ENCODE data around the gene RPA3.

RPA3 gene

DNA sequence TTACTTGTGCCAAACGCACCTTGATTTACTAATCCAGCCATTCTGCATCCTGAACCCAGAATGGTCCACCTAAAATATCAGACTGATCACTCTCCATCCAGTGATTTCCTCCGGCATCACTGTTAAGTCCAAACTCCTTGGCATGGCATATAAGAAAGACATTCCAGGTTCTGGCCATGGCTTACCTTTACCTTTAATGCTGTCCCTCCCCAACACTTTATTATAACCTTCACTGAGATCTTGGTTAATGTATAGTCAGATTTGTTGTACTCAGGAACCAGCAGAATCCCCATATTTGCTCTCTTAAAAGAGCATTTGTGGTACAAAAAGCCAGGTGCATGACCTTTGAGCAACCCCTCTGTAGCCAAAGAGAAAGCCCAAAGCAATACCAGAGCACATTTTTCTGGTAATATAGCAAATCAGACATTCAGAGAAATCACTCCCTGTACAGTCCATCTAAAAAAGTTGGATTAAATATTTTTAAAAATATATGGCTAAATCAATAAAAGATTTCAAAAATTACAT lies 67.7 kb downstream of the RPA3 start:
- no peak for DNase-seq

DNA sequence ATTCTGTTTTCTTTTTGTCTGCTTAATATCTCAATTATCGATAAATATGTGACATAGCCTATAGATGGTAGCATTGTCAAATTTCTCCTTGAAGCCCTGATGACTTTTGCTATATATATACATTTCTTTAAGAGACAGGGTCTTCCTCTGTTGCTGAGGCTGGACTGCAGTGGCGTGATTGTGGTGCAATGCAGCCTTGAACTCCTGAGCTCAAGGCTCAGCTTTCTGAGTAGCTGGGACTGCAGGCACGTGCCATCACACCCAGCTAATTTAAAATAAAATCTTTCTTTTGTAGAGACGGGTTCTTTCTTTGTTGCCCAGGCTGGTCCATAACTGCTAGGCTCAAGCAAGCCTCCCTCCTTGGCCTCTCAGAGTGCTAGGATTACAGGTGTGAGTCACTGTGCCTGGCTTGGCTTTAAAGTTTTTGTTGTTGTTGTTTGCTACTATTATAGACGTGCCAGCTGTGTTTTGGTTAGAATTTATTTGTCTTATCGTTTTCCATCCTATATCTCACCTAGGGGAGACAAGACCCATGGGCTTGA lies 70.8 kb downstream of the RPA3 start:
- no peak for DNase-seq

DNA sequence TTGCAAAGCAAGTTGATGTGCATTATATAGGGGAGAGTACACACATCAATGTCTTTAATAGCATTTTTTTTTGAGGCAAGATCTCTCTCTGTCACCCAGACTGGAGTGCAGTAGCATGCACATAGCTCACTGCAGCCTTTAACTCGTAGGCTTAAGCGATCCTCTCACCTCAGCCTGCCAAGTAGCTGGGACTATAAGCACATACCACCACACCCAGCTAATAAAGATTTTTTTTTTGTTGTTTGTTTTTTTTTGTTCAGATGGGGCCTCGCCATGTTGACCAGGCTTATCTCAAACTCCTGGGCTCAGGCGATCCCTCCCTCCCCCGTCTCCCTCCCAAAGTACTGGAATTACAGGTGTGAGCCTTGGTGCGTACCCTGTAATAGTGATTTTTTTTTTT lies 76.3 kb downstream of the RPA3 start:
- DNase-seq, result no peak

DNA sequence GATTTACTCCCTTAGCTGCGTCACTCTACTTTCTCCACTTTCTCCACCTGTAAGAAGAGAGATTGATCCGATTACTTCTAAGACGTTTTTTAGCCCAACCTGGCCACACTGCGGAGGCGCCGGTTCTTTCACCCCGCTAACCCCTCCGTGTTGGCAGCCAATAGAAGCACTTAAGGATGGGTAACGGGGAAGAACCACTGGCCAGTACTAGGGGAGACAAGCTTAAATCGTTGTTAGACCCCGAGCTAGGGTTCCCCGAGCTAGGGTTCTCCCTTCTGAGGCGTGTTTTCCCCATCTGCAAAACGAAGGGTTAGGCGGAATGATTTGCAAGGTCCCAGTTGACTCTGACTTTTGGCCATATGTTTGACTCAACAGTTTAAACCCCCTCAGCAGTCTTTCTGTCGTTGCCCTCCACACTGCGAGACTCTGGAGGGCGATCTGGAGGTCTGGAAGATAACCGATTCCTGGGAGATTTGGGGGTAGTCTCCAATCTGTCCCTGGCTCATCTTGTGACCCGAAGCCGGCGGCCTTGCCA lies 77.2 kb downstream of the RPA3 start:
- DNase-seq, result peak; percentile 18 to 35

DNA sequence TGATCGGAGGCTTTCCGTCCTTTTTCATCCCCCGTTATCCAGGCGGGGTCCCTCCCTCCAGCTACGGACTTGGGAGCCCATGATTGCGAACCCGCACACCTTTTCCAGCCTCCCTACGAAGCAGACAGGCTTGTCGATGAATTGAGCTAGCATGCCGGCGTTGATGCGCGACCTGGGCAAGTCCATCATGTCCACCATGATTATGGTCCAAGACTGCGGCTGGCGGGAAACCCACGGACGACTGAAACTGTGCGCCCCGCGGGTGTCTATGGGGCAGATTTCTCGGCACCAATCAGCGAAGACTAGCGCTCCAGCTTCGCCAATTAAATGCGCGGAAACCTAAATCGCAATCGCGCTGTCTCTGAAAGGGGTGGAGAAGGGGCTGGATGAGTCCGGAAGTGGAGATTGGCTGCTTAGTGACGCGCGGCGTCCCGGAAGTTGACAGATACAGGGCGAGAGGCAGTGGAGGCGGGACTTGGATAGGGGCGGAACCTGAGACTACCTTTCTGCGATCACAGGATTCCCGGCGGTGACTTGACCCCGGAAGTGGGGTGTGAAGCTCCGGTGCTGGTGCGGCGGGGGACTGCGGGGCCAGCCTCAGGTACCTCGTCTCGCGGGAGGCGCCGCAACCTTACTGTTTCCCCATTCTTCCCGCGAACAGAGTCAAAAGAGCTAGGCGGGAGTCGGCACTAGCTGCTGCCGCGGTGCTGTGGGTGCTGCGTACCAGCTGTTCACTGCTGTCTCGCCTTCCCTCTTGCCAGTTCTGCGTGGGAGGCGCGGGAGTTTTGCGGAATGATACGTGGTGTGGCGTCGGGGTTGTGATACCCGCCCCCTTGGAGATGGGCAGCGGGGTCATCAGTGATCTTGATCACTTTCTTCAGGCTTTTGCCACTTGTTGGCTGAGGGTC lies 77.9 kb downstream of the RPA3 start, which contains the start of gene UMAD1:
Gene UMAD1 (plus strand): TSS at position 532 of the 908 bp plus-strand sequence. CDS start 32,620 bp downstream, outside the sequence.
- peak; percentile 100 for DNase-seq

DNA sequence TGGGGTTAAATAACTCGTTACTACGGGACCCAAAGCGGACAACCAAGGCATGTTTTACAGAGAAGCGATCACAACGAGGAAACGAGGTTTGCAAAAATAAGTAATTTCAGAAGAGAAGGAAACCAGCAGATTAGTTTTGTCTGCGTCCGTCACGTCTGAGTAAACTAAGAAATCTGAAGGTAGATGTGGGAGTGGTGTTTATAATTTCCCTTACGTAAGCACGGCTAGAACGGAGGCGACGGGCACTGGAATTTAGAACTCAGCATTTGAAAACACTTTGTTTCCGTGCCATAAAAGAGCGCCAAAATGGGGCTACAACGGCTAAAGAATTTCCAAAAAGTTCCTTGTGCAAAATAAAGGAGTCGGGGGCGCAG lies 78.6 kb downstream of the RPA3 start:
- peak in 1 of 2 experiments; percentile 53 for DNase-seq

DNA sequence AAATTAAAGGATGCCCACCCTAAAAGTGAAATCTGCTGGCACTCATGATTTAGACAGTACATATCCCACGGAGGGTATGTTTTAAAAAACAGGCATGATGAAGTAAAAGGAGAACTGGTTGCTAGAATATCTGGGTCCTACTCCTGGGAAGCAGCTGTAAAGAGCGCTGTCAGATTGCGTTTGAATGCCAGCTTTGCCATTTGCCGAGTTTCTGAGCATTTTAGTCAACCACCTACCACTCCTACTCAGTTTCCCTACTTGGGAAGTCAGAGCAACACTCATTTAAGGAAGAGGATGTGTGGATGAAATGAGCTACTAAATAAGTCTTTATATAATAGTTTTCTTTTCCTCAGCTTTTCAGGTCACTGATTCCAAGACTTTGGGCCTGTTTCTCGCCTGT lies 79.0 kb downstream of the RPA3 start:
- DNase-seq, result no peak

DNA sequence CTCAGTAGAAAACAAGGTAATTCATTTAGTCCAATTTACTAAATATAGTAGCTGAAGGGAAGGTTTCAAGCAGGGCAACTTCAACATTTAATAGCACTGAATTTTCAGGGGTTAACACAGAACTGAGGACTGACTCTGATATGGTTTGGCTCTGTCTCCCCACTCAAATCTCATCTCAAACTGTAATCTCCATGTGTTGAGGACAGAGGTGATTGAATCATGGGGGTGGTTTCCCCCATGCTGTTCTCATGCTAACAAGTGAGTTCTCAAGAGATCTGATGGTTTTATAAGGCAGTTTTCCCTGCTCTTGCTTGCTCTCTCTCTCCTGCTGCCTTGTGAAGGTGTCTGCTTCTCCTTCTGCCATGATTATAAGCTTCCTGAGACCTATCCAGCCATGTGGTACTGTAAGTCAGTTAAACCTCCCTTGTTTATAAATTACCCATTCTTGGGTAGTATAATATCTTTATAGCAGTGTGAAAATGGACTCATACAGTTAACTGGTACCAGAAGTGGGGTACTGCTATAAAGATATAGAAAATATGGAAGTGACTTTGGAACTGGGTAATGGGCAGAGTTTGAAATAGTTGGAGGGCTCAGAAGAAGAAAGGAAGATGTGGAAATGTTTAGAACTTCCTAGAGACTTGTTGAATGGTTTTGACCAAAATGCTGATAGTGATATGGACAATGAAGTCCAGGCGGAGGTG lies 87.6 kb downstream of the RPA3 start:
- no peak for DNase-seq

DNA sequence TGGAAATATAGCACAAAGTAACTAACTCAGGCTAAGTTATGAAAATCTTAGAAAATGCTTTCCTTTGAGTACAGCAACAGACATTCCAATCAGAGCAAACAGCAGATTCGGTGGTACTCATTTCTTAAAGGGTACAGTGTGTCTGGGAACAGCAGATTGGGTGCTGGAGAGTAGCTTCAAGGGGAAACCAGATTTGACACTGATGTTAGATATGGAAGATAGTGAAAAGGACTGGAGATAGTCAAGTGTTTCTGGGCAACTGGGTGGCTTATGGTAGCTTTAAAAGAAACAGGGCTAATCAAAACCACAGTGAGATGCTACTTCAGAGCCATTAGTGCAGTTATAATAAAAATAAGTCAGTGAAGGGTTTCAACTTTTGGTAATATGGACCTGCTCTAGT lies 89.9 kb downstream of the RPA3 start:
- DNase-seq, result no peak

DNA sequence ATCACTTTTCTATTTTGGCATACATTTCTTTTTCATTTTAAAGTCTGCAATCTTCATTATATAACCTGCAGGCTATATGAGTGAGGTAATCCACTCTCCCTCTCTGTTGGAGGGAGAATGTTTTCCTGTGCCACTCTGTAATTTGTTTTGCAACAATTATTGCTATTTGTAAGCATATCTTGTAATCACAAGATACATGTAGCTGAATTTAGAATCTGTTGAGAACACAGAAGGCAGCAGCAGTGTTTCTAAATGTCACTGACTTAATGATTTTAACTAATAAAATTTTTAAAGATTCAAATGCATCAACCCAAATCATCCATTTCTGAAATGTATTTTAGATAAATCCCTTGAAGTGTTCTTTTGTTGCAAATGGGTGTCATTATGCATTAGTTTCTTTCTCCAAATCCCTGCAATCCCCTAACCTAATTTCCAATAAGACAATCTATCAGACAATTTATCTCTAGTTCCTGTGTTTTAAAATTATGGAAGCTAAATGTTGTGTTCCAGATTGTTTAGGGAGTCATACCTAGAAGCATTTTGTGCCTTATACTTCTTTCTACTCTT lies 97.7 kb downstream of the RPA3 start:
- DNase-seq, result no peak

DNA sequence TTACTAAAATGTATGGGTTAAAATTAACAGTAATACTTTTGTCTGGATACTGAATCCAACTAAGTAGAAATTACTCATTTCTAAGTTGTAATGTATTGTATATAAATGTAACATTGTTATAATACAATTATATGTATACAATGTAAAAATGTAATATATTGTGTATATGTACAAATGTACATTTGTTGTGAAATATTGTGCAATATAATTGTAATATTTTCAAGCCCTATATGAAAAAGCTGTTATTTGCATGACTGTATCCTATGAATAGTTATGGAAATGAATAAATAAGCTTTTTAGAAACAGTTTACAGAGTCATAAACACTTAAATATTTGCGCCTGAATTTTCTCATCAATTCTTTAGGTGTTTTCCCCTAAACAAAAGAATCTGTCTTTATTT lies 98.2 kb downstream of the RPA3 start:
- no peak for DNase-seq

DNA sequence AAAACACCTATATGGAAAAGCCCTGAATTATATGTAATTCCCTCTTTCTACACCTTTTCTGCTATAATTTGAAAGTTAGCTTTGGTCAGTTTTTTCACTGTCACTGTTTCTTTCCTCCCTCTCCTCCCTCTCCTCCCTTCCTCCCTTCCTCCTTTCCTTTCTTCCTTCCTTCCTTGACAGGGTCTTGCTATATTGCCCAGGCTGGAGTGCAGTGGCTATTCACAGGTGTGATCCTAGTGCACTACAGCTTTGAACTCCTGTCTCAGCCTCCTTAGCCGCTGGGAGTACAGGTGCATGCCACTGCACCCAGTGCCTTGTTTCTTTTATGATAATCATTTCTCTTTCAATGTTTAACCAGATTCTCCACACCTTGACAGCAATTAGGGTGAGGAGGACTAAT lies 100.0 kb downstream of the RPA3 start:
- DNase-seq, result no peak

DNA sequence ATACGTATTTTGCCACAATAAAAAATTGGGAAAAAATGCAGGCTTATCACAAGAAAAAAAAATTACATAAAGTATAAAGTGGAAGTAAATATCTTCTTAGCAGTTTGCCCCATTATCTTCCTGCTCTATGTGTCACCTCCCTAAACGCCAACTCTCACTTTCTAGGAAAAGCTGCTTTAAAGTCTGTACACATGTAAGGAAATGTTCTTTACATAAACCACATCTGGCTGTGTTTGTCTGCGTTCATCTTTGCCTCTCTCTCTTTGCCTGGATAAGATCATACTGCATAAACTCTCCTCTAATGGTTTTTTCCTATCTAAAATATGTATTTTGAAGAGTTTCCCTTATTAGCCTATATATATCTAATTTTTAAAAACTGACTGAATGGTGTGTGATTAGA lies 100.9 kb downstream of the RPA3 start:
- no peak for DNase-seq

DNA sequence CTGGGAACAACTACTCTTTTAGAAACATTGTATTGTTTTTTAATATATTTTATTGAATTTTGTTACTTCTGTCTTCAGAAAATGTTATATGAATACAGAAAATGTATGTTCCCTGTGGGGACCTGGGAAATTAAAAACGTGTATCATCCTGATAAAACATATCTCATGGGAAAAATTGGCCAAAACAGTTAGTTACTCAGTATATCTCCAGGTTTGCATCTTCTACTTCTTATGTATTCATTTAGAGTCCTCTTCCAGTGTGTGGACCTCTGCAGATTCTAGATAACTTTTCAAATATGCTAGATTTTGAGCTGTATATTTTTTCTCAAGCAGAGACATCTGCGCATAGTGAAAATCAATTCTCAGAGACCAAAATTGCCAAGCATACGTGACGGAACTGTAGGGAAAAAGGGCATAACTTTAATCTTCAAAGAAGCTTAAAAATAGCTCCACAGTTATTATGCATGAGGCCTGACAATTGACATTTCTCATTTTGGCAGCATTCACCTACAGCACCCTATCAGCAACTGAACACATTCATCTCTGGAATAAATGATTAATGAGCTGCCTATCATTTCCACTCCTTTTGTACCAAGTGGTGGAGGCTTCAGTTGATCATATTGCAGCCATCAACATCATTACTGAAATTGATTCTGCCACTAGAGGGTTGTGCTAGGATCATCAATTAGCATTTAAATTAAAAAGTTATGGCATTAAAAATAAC lies 104.2 kb downstream of the RPA3 start:
- DNase-seq, result no peak

DNA sequence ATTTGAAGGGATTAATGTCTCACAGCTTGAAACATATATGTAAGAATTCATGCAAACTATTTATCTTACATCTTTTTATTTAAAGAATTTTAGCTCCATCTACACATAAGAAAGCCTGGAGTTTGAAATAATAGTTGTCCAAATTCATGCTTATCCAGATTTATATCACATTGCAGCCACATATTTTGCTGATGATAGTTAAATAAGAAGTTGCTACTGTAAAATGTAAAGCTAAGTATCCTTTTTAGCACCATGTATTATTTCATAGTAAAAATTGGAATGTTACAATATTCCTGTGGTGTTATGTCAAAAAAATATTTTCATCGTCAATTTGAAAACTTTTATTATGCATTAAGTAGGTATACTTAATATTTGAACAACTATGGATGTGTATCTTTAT lies 105.2 kb downstream of the RPA3 start:
- DNase-seq, result no peak

DNA sequence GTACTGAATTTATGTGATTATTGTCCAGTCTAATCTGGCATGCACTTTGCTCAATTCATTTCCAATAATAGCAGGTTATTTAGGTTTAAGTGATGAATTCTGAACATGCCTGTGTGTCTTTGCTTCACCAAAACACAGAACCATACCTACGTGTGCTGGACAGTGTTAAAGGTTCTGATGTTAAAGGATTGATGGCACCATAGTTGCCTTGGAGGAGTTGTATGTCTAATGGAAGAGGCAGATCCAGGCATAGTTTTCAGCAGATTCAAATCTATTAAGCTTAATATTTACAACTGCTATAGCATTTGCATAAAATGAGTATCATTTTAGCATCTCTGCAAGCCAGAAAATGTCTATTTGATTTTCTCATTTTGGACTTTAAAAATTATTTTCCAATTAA lies 105.9 kb downstream of the RPA3 start:
- no peak for DNase-seq

DNA sequence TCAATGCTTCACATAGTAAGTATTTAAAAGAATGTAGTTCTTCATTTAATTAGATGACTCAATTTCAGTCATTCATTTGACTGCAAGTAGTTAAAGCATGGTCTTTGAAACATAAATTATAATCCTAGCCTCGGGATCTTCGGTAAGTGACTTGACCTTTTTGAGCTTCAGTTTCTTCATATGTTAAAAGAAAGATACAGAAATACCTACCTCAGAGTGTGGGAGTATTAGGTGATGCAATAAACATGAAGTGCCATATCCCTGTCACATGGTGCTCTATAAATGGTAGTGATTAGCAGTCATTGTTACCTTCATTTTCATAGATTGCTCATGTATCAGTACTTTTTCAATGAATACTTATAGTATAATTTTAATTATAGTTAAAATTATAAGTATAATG lies 109.1 kb downstream of the RPA3 start:
- DNase-seq, result no peak

DNA sequence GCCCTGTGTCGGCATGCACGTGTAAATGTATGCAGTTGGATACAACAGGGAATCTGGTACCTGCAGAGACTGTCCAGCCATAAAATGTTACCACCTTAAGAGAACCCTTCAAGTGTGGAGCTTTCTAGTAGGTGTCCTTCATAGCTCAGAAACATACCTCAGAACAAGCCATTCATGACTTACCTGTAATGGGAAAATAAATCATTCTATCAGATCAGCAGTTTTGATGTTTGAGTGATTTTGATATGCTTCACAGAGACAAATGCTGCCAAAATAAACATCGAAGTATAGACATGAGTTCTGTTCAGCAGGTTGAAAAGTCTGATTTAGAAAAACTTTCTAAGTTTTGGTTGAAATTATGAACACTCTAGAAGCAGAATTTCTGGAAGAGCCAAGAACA lies 111.4 kb downstream of the RPA3 start:
- DNase-seq, result no peak

DNA sequence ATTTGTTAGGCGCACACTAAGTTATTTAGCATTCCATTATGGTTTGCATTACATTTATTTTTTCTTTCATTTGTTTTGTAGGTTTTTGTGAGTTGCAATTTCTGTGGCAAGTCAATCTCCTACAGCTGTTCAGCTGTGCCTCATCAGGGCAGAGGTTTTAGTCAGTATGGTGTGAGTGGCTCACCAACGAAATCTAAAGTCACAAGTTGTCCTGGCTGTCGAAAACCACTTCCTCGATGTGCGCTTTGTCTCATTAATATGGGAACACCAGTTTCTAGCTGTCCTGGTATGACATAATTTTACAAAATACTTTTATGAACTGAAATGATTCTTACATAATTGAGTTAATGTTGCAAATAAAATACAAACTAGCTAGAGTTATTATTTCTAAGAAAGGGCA lies 122.2 kb downstream of the RPA3 start:
- DNase-seq, result no peak

DNA sequence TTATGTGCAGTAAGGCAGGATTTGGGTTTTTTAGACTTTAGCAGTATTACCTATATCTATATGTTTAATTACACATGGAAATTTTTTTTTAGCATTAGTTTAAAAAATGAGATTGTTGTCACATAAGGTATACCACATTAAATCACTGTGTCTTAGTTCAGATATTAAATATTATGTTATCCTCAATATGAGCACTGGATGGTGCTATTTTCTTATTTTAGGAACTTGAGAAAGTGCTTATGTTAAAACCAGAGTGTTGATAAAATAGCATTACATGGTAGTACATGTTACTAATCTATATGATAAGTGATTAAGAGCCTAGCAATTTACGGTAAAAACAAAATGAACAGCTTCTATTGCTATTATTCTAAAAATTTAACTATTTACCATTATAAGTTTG lies 123.0 kb downstream of the RPA3 start:
- DNase-seq, result peak in 1 of 2 experiments; percentile 24

Data from SHP77 (cell line).